ENCODE measurements around the gene ABHD12.

Gene ABHD12

DNA sequence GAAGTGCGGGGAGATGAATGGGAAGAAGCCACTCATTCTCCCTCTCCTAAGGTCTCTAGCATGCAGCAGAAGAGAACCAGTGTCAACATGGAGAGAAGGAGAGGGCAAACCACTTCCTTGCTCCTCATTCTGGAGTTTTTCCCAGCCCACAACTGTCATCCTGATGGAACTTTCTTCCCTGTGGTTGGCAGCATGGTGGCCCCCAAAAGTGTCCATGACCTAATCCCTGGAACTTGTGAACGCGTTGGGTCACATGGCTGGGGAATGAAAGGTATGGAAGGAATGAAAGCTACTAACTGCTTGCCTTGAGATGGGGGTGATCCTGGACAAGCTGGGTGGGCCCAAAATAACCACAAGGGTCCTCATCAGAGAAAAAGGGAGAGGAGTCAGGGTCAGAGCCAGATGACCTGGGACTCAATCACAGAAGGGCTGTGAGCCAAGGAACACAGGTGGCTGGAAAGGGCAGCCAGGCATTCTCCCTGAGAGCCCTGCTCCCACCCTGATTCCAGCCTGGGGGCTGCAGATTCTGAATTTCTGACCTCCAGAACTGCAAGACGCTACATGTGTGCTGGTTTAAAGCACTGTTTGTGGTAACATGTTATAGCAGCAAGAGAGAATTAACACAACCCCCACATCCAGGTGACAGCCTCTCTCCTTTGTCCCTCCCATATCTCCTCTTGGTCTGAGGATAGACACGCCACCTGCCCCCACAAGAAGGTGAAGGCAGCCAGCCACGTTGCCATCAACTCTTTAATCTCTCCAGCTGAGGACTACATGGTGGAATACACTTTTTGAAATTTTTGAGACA lies 79.5 kb downstream of the ABHD12 start:
- no peak overlapping the region for H2BK15ac ChIP-seq (ENCODE audit: low read length)
- no peak overlapping the region for H3K18ac ChIP-seq (ENCODE audit: low read length)
- no peak overlapping the region for H2AK5ac ChIP-seq (ENCODE audit: low read depth, low read length)
- H2BK5ac ChIP-seq (ENCODE audit: low read length): no peak overlapping the region
- H3K9me3 ChIP-seq (replicated peaks in 1 of 2; ENCODE audit: control insufficient read depth in 2 of 2, insufficient read depth in 1 of 2, low read depth in 1 of 2, low read length in 2 of 2): peaks cover 0 to 2% of the 10 kb centered on the region in 2 donors
- no peak overlapping the region for H2AFZ ChIP-seq (ENCODE audit: low read length)
- no peak overlapping the region for H3K23ac ChIP-seq (ENCODE audit: low read depth, low read length, poor library complexity)
- H3K27ac ChIP-seq (replicated peaks; ENCODE audit: low read length): no peak overlapping the region
- no peak overlapping the region for H4K8ac ChIP-seq (ENCODE audit: low read depth, low read length)
- H3K27me3 ChIP-seq (ENCODE audit: control insufficient read depth in 3 of 3, insufficient read depth in 3 of 3, low read depth in 1 of 3, low read length in 3 of 3): no peaks in the 10 kb centered on the region
- no peak overlapping the region for H2BK120ac ChIP-seq (ENCODE audit: low read depth, low read length)
- H3K36me3 ChIP-seq (replicated peaks in 1 of 2; ENCODE audit: control insufficient read depth in 2 of 2, insufficient read depth in 2 of 2, low read length in 2 of 2): peaks cover 8 to 29% of the 10 kb centered on the region in 2 donors
- no peak overlapping the region for H3K4me3 ChIP-seq (ENCODE audit: low read length in 2 of 2)
- DNase-seq (ENCODE audit: low spot score): no peak
- H3K4me2 ChIP-seq (ENCODE audit: insufficient read depth, low read length, poor library complexity, severe bottlenecking): no peak overlapping the region
- H3K4me1 ChIP-seq (ENCODE audit: control insufficient read depth in 2 of 2, insufficient read depth in 1 of 2, low read depth in 1 of 2, low read length in 2 of 2): peaks cover 10 to 15% of the 10 kb centered on the region in 2 donors
- H3K79me1 ChIP-seq (ENCODE audit: low read depth, low read length): no peaks in the 10 kb centered on the region
- no peak overlapping the region for H3K14ac ChIP-seq (ENCODE audit: low read length)
- no peak overlapping the region for H3K9ac ChIP-seq (ENCODE audit: low read depth, low read length, poor library complexity)
- H3K4ac ChIP-seq (ENCODE audit: low read length): no peak overlapping the region
- H4K91ac ChIP-seq (ENCODE audit: low read depth, low read length, poor library complexity): no peak overlapping the region
- WGBS, 2 donors (ENCODE audit: extremely low coverage in 2 of 2, insufficient read length in 2 of 2, insufficient replicate concordance in 1 of 2): no CpG with 5 or more reads among the region's 6 CpGs
- H2BK12ac ChIP-seq (ENCODE audit: low read length): no peak overlapping the region

- Histone ChIP-seq H2BK12ac (ENCODE audit: low read length) (no peak overlapping the region), H2BK5ac (ENCODE audit: low read length) (no peak overlapping the region), H3K79me1 (ENCODE audit: low read depth, low read length) (no peaks in the 10 kb centered on the region), H3K36me3 (replicated peaks in 1 of 2; ENCODE audit: control insufficient read depth in 2 of 2, insufficient read depth in 2 of 2, low read length in 2 of 2) (peaks cover 8 to 27% of the 10 kb centered on the region in 2 donors), H3K4me3 (ENCODE audit: low read length in 2 of 2) (no peak overlapping the region), H2BK15ac (ENCODE audit: low read length) (no peak overlapping the region), H3K27ac (replicated peaks; ENCODE audit: low read length) (no peak overlapping the region), H4K91ac (ENCODE audit: low read depth, low read length, poor library complexity) (no peak overlapping the region), H2BK120ac (ENCODE audit: low read depth, low read length) (no peak overlapping the region), H3K4ac (ENCODE audit: low read length) (no peak overlapping the region), H3K27me3 (ENCODE audit: control insufficient read depth in 3 of 3, insufficient read depth in 3 of 3, low read depth in 1 of 3, low read length in 3 of 3) (no peaks in the 10 kb centered on the region), H3K14ac (ENCODE audit: low read length) (no peak overlapping the region), H2AFZ (ENCODE audit: low read length) (no peak overlapping the region), H3K18ac (ENCODE audit: low read length) (peak overlapping the region; percentile 35), H2AK5ac (ENCODE audit: low read depth, low read length) (no peak overlapping the region), H4K8ac (ENCODE audit: low read depth, low read length) (no peak overlapping the region), H3K4me2 (ENCODE audit: insufficient read depth, low read length, poor library complexity, severe bottlenecking) (no peak overlapping the region), H3K9me3 (replicated peaks in 1 of 2; ENCODE audit: control insufficient read depth in 2 of 2, insufficient read depth in 1 of 2, low read depth in 1 of 2, low read length in 2 of 2) (peaks cover 0 to 2% of the 10 kb centered on the region in 2 donors), H3K9ac (ENCODE audit: low read depth, low read length, poor library complexity) (no peak overlapping the region), H3K4me1 (ENCODE audit: control insufficient read depth in 2 of 2, insufficient read depth in 1 of 2, low read depth in 1 of 2, low read length in 2 of 2) (peaks cover 10 to 15% of the 10 kb centered on the region in 2 donors), H3K23ac (ENCODE audit: low read depth, low read length, poor library complexity) (no peak overlapping the region)
- DNase-seq (ENCODE audit: low spot score): no peak
- WGBS, 2 donors (ENCODE audit: extremely low coverage in 2 of 2, insufficient read length in 2 of 2, insufficient replicate concordance in 1 of 2): no CpG with 5 or more reads among the region's 6 CpGs
These were observed 80.2 kb downstream of the ABHD12 start for GRCh38 chr20:25310268-25310920.

GRCh38 chr20:25309395-25310267 lies 81.0 kb downstream of the ABHD12 start:
- H3K4me1 ChIP-seq (ENCODE audit: control insufficient read depth in 2 of 2, insufficient read depth in 1 of 2, low read depth in 1 of 2, low read length in 2 of 2): peaks cover 10 to 15% of the 10 kb centered on the region in 2 donors
- H2AK5ac ChIP-seq (ENCODE audit: low read depth, low read length): peak overlapping the region; percentile 56
- H3K27me3 ChIP-seq (ENCODE audit: control insufficient read depth in 3 of 3, insufficient read depth in 3 of 3, low read depth in 1 of 3, low read length in 3 of 3): no peaks in the 10 kb centered on the region
- no peak overlapping the region for H3K4me3 ChIP-seq (ENCODE audit: low read length in 2 of 2)
- peak overlapping the region; percentile 46 for H3K27ac ChIP-seq (replicated peaks; ENCODE audit: low read length)
- H3K23ac ChIP-seq (ENCODE audit: low read depth, low read length, poor library complexity): peak overlapping the region; percentile 89
- H2BK12ac ChIP-seq (ENCODE audit: low read length): no peak overlapping the region
- H3K14ac ChIP-seq (ENCODE audit: low read length): no peak overlapping the region
- no peak for DNase-seq (ENCODE audit: low spot score)
- no peak overlapping the region for H2BK5ac ChIP-seq (ENCODE audit: low read length)
- H3K4ac ChIP-seq (ENCODE audit: low read length): no peak overlapping the region
- H2BK120ac ChIP-seq (ENCODE audit: low read depth, low read length): no peak overlapping the region
- peak overlapping the region; percentile 37 for H3K9ac ChIP-seq (ENCODE audit: low read depth, low read length, poor library complexity)
- H3K79me1 ChIP-seq (ENCODE audit: low read depth, low read length): no peaks in the 10 kb centered on the region
- peak overlapping the region; percentile 57 for H3K18ac ChIP-seq (ENCODE audit: low read length)
- no peak overlapping the region for H3K4me2 ChIP-seq (ENCODE audit: insufficient read depth, low read length, poor library complexity, severe bottlenecking)
- H4K8ac ChIP-seq (ENCODE audit: low read depth, low read length): no peak overlapping the region
- no peak overlapping the region for H2AFZ ChIP-seq (ENCODE audit: low read length)
- no peak overlapping the region for H4K91ac ChIP-seq (ENCODE audit: low read depth, low read length, poor library complexity)
- peaks cover 0 to 2% of the 10 kb centered on the region in 2 donors for H3K9me3 ChIP-seq (replicated peaks in 1 of 2; ENCODE audit: control insufficient read depth in 2 of 2, insufficient read depth in 1 of 2, low read depth in 1 of 2, low read length in 2 of 2)
- H3K36me3 ChIP-seq (replicated peaks in 1 of 2; ENCODE audit: control insufficient read depth in 2 of 2, insufficient read depth in 2 of 2, low read length in 2 of 2): peaks cover 8 to 27% of the 10 kb centered on the region in 2 donors
- no CpG with 5 or more reads among the region's 18 CpGs for WGBS, 2 donors (ENCODE audit: extremely low coverage in 2 of 2, insufficient read length in 2 of 2, insufficient replicate concordance in 1 of 2)
- no peak overlapping the region for H2BK15ac ChIP-seq (ENCODE audit: low read length)
